NCI-H2029 treated with DMSO at 0.1 percent for 48 hours (cell line): ENCODE results near the gene CDC5L.

ENCODE experiments used
- DNase-seq: peaks from one replicate; lab custom pipeline; 2025; lab: John Stamatoyannopoulos, UW

Gene CDC5L

DNA sequence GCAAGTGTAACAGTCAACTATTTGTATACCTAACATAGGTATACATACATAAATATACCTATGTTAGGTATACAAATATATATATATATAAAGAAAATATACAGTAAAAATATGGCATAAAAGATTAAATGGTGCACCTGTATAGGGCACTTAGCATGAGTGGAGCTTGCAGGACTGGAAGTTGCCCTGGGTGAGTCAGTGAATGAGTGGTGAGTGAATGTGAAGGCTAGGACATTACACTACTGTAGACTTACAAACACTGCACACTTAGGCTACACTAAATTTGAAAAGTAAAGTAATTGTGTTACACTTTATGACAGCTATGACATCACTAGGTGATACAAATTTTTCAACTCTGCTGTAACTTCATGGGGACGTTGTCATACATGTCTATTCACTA, 65.6 kb downstream of the CDC5L start:
- no peak for DNase-seq

DNA sequence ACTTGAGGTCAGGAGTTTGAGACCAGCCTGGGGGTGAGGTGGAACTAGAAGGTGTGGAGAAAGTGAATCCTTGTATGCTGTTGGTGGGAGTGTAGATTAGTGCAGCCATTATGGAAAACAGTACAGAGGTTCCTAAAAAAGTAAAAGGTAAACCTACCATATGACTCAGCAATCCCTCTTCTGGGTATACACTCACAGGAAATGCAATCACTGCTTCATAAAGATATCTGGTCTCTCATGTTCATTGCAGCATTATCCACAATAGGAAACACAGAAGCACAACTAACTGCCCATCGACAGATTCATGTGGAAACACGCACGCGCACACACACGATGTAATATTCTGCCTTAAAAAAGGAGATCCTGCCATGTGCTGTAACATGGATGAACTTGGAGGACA, 66.7 kb downstream of the CDC5L start:
- DNase-seq: no peak

DNA sequence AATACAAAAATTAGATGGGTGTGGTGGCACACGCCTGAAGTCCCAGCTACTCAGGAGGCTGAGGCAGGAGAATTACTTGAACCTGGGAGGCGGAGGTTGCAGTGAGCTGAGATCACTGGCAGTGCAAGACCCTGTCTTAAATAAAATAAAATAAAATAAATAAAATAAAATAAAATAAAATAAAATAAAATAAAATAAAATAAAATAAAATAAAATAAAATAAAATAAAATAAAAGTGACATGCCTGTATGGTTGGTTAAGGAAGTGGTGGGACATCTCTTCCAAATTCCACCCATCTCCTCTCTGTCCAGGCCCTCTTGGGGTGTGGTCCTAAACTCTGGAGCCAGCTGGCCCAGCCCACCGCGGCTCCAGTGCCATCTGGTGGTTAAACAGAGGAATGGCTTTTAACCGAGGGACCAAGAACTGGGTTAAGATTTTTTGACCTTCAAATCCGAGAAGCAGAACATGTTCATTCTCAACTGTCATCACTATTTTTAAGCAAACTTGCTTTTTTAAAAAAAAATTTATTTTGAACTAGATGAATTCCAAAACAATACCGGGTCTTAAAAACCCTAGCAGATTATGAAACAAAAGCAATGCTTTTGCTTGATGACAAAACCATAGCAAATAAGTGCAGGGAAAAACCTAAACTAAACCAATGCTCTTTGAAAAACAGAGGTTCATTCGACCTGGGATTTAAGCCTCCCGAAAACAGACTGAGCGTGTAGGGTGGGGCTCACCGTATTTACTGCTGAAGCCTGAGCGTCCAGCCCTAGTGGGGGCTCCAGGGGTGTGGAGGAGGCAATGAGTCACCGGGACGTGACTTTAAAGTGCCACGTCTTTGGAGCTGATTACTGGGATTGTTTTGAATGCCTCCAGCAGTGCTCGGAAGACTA, 68.8 kb downstream of the CDC5L start:
- DNase-seq: peak; percentile 33

DNA sequence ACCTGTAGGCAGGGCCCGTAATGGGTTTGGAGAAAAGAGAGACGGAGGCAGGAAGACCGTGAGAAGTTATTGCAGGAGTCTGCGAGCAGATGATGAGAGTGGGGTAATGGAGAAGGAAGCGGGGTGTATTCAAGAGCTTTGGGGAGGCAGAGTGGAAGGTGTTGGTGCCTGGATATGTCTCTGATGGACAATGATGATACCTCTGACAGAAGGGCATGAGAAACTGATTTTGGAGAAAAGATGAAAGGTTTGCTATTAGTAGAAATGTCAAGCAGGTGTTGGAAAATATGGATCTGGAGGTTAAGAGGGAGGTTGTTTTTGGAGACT, 69.4 kb downstream of the CDC5L start:
- DNase-seq: no peak

DNA sequence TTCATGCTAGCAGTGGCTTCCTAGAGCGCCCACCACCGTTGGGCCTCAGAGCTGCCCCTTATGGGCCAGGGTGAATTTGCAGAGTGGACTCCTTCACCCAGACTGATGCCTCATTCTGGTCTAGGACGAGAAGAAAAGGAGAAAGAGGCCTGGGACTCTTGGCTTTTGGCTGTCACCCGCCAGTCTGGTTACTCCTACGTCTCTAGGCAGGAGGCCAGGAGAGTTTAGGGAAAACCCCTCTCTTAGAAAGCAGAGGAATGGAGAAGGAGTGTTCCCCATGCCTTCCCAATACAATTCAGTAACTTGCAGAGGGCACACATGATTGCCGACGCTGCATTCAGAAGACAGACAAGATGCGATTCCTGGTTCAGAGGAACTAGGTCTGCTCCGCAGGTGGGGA, 70.1 kb downstream of the CDC5L start:
- no peak for DNase-seq

DNA sequence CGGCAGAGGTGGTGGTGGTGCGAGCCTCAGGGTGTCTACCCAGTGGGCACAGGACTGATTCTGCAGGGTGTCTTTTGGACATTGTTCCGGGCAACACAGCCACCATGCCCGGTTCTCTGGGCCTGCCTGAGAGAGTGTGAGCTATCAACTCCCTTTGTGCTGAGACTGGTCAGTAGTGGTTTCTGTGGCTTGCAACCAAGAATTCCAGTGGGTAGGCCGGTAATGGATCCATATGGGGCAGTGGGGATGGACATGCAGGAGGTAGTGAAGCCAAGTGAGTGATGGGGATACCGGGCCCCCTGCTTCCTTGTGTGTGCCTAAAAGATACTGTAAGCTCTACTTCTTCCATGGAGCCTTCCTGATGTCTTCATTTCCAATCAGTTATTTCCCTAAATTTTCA, 71.0 kb downstream of the CDC5L start:
- no peak for DNase-seq

DNA sequence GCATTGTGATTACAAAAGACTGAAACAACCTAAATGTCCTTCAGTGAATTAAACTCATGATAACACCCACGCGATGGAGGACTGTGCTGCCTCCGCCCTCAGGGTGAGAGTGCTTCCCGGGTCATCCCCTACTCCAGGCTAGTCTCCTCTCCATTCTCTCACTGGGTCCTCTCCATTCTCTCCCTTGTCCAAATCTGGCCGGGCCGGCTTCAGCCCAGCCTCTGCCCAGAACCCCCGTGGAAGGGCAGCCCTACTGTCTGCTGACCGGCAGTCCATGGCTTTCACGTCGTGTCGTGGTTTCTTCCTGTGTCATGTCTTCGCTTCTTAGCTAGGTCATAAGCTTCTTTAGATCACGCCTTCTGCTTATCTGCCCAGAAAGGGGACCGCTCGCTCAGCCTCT, 74.8 kb downstream of the CDC5L start:
- DNase-seq: no peak

DNA sequence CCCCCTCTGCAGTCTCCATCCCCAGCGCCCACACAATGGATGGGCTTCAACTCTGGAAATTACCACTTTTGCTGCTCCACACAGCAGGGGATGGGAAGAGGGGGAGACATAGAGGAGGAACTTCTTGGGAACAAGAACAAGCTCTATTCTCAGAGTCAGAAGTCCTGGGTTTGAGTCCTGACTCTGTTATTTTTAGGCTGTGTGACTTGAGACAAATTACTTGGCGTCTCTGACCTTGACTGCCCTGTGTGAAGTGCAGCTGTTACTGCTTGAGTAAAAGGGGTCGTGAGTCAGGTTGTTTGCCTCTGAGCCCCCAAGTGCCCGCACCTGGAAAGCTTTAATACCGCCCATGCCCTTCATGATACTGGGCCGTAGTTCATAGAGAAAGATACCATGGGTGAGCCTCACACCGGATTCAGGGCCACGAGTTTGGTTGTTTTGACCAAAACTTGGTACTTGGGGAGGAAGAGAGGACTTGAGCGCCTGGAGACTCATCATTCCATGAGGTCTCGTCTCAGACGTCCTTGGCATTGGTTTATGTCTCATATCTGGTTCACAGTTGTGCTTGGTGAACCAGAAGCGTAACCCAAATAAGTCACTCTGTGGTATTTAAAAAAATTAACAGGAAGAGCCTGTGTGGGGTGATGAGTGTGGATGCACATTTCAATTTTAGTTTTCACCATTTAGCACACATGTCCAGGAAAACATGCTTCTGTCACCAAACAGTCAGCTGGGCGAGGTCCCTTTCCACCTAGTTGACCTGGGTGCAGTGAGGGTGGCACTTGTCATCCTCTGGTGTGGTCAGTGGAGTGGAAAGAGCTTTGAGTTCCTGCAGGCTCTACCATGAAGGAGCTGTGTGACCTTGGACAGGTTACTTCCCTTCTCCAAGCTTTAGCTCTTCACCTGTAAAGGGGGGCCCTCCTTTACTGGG, 75.6 kb downstream of the CDC5L start:
- DNase-seq: no peak

DNA sequence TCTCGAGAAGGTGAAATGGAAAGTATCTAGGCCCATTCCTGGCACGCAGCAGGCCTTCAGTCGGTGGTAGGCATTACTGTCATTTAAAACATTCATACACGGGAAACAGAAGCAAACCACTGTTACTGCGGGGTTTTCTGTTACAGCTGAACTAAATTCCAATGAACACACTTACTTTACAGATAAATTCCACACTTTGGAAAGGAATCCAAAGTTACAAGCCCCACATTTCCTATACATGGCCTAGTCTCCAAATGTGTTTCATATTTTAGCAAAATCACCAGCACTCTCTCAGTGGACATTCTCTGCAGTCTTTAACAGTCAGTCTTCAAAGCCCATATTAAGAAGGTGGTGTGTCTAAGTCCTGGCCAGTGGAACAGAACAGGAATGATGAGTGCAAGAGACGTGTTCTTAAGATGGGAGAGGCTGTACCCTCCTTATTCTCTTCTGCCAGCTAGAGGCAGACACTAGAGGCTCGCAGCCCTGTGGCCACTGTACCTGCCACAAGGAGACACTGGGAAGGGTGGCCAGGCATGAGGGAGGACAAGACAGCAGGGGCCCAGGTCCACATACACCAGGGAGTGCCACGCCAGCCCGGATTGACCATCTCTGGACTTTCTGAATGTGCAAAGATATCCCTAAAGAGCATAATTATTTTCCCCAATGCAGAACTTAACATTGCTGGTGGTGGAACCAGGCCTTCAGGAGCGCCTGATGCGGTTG, 76.4 kb downstream of the CDC5L start:
- DNase-seq: no peak

DNA sequence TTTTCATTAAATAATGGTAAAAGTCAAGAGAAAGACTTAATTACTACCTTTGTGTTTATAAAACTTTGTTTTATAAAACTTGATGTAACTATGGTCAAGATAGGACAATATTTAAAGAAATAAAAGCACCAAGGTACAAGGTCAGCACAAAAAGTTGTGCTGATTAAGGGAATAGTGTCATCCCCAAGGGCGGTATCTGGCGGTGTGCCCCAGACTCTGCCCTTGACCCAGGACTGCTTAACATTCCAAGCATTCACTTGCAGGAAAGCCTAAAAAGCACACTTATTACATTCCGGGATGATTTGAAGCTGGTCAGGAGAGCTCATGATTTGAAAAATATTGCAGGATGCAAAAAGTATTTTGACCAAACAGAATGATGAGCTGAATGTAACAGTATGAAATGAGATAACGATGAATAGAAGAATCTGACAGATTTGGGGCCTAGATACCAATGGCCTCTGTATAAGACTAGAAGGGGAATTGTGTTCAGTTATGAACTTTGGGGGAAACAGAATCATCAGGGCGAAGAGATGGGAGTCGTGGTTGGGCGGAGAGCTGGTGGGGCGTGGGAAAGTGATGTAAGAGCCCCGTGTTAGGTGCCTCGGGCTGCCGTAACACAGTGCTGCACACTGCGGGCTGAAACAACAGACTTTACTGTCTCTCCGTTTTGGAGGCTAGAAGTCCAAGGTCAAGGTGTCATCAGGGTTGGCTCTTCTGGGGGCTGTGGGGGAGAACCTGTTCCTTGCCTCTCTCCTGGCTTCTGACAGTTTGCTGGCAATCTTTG, 77.2 kb downstream of the CDC5L start:
- no peak for DNase-seq

DNA sequence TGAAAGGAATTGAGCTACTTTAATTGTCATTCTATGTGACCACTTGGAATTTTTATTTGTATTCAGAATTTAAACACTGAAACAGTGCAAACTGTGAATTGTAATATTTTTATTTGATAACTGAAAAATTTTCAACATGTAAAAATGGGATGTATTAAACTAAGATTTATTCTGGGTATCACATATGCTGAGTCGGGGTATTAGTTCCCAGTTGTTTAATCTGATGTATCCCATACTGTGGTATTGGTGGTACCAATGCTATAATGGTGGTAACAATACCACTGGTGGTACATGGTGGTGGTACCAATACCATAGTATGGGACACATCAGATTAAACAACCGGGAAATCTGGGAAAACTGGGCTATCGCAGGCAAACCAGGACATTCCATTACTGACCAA, 79.4 kb downstream of the CDC5L start:
- no peak for DNase-seq

DNA sequence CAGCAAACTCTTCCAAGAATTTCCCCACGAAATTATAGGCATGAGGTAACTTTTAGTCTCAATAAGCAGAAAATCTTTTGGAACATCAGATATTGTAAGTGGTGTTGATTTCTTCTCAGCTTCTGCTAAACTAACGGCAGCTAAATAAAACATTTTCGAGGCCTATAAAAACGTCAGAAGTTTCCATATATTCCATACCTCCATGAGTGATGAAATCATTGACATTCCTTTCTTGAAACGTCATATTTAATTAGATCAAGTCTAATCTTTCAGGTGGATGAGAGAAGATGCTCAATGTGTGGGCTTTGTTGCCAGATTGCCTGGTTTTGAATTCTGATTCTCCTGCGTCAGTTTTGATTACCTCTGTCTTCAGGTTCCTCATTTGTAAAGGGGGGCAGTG, 81.3 kb downstream of the CDC5L start:
- no peak for DNase-seq

DNA sequence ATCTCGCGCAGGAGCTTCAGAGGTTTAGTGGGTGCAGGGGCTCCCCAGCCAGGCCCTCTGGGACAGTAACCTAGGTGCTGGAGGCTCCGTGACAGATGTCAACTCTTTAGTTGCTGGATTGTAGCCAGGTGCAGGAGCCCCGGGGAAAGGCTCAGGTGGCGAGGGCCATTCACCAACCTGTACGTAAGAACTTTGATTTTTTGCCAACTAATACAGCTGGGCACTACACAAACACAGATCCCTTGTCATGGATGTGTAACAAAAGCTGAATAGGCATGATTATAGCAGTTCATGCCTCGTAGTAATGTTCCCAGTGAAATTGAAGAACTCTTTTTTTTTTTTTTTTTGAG, 82.6 kb downstream of the CDC5L start:
- DNase-seq: peak; percentile 95

DNA sequence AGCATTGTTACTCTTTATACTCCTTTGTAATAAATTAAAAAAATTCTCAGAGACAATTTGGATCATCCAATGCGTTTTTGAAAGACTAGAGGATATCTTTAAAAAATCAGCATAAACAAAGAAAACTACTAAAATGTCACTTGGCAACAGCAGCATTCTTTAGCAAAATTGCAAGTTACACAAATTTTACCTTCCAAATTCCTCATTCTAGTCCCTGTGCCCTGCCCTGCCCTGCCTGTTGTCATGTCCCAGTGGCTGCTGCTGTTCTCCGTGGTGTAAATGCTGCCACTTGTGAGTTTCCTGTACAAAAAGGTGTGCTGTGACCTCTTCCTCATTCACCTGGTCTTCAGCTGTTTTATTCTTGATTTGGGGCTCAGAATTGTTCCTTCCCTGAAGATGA, 83.2 kb downstream of the CDC5L start:
- DNase-seq: no peak

DNA sequence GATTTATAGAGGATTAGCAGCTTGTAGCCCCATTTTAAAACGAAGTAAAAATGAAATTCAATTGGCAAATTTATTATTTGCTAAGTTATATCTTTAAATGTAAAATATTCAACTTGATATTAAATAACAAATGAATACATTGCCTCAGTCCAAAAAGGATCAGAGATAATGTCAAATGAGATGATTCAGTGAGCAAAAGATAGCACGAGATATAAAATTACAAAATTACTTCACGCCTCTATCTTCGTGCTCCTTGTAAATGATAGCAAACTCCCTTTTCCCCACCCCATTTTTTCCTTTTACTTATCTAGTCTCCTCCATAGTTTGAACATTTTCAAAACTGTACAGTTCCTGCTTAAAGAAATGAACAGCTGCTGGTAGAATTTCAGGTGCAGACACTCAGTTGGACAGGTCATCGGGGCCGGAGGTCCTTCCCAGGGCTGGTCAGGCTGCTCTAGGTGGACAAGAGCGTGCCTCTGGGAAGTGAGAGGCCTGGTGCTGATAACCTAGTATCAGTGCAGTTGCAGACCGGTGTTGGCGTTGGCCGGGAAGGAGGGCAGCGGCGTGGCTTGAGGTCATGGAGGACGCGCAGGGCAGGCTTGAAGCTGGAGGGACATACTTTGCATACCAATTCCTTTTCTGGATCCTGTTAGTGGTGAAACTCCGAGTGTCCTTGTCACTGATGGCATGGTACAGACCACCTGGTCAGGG, 83.9 kb downstream of the CDC5L start:
- DNase-seq: no peak

DNA sequence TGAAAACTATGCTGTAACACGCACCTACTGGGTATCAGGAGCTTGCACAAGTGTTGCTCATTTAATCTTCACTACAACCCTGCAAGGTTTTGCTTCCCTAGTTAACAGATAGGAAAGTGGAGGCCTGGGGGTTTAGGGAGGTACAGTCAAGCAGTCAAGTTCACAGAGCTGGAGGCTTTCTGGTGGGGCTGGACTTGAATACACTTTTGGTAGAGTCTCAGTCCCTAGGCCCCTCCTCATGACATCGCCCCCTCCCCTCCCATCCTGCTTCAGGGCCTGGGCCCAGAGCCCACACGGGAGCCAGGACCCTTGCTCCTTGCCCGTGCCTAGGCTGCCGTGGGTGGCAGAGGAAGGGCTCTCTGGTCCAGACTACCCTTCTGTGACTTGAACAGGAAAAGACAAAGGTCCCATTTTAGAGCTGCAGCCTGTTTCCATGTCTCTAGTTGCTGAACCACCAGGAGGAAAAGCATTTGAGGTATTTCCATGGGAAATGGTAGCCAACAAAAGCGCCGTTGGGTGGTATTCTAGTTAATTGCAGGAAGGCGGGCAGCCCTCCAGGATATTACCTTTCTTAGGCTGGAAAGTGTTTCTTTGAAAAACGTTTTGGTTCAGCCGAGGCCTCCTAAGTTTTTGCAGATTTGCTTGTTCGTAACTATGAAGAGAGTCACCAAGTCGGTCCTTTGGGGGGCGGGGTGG, 84.9 kb downstream of the CDC5L start:
- DNase-seq: no peak

DNA sequence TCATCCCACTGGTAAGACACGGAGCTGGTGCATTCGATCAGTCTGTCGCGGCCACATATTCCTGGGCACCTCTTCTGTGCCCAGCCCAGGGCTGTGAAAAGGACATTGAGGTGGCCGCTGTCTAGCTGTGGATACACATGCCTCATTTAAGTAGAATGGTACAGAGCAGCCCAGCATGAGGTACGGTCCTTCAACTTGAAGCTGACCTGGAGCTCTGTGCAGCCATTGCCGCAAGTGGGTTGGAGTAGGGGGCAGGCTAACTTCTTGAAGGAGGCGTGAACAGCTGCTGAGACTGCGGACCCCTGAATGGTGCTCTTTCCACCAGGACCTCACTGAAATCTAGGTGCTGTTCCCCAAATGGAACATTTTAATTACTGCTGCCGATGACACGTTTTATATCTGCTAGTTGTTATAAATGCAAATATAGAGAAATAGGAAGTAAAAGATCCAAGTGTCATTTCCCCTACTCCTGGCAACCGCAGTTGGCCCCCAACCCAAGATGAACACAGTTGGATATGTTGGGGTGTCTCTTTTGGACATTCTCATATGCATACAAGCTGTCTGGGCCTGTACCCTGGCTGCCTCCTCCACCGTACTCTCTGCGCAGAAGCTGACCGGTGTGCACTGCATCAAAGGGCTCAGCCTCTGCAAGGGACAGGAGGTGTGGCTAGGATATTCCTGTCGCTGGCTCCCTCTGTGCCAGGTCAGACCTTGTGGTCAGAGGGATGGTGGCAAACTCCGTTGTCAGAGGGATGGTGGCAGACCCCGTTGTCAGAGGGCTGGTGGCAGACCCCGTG, 86.1 kb downstream of the CDC5L start:
- DNase-seq: no peak

DNA sequence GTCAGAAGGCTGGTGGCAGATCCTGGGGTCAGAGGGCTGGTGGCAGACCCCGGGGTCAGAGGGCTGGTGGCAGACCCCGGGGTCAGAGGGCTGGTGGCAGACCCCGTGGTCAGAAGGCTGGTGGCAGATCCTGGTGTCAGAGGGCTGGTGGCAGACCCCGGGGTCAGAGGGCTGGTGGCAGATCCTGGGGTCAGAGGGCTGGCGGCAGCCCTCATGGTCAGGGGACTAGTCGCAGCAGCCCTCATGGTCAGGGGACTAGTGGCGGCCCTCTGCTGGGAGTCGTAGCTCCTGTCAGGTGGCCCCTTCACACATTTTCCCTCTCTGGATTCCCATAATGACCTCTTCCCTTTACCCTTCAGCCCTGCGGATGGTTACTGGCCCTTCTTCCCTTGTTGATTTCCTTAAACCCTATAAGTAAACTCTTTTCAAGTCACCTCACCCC, 86.7 kb downstream of the CDC5L start:
- no peak for DNase-seq

DNA sequence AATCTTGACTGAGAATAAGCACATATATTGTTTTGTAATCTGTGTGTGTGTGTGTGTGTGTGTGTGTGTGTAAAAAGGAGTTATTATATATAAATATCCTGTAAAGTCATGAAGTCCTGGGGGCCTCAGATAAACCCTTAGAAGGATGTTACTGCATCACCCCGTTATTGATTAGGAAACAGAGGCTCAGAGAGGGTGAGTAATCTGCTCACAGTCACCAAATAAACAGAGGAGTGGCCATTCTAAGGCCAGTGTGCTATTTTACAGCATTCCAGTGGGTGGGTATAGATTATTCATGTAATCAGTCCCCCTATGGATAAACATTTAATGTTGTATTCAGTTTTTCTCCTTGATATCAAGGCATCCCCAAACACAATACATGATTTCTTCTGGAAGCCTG, 87.1 kb downstream of the CDC5L start:
- DNase-seq: no peak

DNA sequence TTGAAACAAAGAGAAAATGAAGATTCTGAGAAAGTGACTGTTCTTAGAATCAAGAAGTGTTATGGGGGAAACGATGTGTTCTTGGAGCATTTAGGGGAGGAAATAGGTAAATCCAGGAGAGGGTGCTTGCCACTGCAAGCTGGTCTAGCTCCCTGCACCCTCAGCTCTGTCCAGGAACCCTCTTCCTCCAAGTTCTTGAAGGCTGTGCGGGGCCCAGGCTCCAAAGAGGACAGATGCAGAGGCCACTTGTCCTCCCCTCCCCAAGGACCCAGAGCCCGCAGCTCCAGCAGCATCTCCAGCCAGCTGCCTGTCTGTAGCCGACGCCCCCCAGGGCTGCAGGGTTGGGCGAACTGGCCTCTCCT, 87.9 kb downstream of the CDC5L start:
- DNase-seq: no peak
